ENCODE results near the gene ELMO1.

ELMO1 gene

GRCh38 chr7:37018954-37019353 lies 429.7 kb downstream of the ELMO1 start:
- DNase-seq (ENCODE audit: low read depth in 2 of 2), result no peak

DNA sequence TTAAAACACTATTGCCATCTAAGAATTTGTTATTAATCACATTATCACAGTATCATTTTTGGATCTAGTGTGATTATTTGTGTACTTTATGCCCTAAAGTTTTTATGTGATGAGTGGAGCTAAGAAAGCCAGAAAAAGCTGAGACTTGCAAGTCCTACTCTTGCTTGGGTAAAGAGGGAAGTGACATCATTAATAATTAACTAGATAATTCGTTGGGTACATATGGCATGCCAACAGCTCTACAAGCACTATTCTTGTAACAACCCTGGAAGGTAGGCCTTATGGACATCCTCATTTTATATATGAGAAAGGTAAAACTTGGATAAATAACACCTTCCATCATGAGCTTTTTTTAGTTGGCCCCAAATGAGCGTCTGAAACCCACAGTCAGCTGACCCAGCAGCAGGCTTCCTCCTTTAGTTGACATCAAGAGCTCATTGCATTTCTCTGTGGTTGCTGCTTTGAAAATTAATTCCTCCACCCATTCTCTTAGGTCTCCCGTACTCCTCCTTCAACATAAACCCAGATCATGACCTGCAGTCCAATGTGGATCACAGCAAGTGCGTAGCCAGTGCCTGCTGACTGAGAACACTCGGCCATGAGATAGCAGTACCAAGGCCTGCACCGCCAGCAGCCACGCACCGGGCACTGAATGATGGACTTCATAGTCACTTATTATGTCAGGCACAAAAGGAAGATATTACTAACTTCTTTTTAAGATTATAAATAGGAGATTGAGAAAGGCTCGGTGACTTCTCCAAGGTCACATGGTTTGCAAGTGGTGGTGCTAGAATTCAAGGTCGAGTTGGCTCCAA lies 432.4 kb downstream of the ELMO1 start:
- DNase-seq (ENCODE audit: low read depth in 2 of 2), result no peak

GRCh38 chr7:37015353-37016034 lies 433.2 kb downstream of the ELMO1 start:
- DNase-seq (ENCODE audit: low read depth in 2 of 2), result no peak

- DNase-seq (ENCODE audit: low read depth in 2 of 2), result no peak
Observed at GRCh38 chr7:37013771-37014170, 434.9 kb downstream of the ELMO1 start.

- DNase-seq (ENCODE audit: low read depth in 2 of 2), result no peak
Observed at GRCh38 chr7:37011151-37011890, 437.3 kb downstream of the ELMO1 start.

DNA sequence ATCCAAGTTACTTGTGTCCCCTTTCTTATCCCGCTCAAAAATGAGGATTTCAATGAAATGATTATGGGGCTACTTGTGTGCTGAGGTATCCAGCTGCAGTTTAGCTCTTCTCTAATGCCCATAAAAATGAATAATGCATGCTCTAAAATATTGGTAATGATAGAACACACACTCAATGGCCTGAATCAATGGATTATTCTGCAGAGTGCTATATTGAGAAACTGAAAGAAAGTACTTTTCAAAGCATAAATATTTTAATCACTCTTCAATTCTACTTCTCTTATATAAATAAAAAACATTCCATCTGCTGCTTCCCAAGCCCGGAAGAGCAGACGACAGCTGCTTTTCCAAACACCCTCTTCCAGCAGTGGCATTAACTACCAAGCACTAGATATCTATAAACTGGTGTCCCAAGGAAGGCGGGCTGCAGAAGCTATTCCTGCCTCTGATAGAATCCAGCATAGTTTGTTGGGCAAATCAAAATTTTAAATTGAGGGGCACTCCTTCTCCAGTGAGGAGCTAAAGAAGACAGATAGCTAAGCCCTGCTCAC lies 439.5 kb downstream of the ELMO1 start:
- no peak for DNase-seq (ENCODE audit: low read depth in 2 of 2)

DNA sequence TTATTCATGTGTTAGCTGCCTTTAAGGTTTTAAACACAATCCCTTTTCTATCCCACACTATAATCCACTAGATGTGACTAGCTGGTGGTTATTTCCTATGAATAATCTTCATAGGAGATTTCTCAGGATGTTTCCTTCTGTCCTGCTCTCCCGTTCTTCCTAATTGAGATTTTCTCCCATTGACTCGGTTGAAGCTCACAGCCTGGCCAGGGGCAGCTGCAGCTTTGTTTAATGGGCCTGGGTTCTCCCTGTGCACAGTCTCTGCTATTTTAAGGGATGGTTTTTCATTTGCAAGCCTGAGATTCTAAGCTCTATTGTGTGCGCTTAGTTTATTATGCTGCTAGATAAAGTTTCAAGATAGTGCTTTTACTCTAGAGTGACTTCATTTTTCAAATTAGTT lies 441.0 kb downstream of the ELMO1 start:
- DNase-seq (ENCODE audit: low read depth in 2 of 2), result no peak

GRCh38 chr7:37007268-37007667 lies 441.4 kb downstream of the ELMO1 start:
- DNase-seq (ENCODE audit: low read depth in 2 of 2), result no peak

DNA sequence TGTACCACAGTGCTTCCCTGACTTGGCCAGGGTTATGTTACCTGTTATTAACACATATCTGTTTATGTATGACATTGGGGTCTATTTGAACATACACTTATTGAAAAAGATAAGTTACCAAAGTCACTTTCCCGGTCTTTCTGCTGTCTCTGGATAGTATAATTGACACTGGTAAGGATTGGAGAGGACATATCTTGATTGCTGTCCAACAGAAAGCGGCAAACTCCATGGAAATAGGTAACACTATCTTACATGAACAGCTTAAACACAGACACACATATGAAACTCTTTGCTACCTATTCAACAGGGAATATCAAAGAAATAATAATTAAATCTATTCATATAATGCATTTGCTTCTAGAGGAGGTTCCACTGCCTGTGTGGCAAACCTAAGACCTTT lies 441.9 kb downstream of the ELMO1 start:
- DNase-seq (ENCODE audit: low read depth in 2 of 2), result no peak

GRCh38 chr7:37000511-37000910 lies 448.2 kb downstream of the ELMO1 start:
- no peak for DNase-seq (ENCODE audit: low read depth in 2 of 2)

- DNase-seq (ENCODE audit: low read depth in 2 of 2), result no peak
Observed at GRCh38 chr7:36999626-37000485, 448.8 kb downstream of the ELMO1 start.

DNA sequence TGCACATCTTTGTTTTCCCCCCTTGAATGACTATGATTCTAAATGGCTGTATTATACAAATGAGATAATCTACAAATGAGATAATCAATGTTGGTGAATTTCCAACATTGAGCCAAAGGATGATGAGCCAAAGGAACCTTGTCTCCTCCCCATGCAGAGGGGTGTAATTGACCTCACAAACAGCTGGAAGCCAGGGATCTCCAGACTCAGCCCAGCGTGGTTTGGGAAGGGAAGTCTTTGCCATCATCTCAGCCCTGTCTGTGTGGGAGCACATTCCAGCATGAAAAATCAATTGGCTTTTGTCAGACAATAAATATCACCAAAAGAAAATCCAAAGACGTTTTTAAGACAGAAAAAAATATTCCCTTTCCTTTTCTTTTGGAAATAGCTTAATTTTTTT lies 452.9 kb downstream of the ELMO1 start:
- no peak for DNase-seq (ENCODE audit: low read depth in 2 of 2)

- DNase-seq (ENCODE audit: low read depth in 2 of 2), result no peak
Observed at GRCh38 chr7:36994456-36995112, 454.1 kb downstream of the ELMO1 start.

- DNase-seq (ENCODE audit: low read depth in 2 of 2), result peak; percentile 40 to 47
Observed at GRCh38 chr7:36986948-36987724, 461.5 kb downstream of the ELMO1 start.

DNA sequence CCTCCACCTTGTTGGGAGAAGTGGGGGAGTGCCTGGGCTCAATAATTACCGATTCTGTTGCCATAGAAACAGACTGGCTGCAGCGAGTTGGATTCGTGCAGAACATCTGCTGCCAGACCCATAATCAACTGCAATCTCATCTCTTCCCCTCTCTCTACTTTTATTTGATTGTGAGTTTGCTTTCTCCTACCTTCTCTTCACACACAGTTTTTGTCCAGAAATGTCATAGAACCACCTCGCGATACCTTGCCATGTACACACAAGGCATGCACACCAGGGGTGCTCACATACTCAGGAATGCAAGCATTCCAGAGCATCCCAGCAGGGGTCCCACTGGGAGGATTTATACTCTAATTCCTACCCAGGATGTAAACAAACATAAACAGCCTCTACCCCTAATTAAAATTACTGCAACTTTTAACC lies 462.1 kb downstream of the ELMO1 start:
- no peak for DNase-seq (ENCODE audit: low read depth in 2 of 2)

GRCh38 chr7:36985866-36986400 lies 462.7 kb downstream of the ELMO1 start:
- no peak for DNase-seq (ENCODE audit: low read depth in 2 of 2)

- no peak for DNase-seq (ENCODE audit: low read depth in 2 of 2)
Observed at GRCh38 chr7:36985316-36985715, 463.3 kb downstream of the ELMO1 start.

DNA sequence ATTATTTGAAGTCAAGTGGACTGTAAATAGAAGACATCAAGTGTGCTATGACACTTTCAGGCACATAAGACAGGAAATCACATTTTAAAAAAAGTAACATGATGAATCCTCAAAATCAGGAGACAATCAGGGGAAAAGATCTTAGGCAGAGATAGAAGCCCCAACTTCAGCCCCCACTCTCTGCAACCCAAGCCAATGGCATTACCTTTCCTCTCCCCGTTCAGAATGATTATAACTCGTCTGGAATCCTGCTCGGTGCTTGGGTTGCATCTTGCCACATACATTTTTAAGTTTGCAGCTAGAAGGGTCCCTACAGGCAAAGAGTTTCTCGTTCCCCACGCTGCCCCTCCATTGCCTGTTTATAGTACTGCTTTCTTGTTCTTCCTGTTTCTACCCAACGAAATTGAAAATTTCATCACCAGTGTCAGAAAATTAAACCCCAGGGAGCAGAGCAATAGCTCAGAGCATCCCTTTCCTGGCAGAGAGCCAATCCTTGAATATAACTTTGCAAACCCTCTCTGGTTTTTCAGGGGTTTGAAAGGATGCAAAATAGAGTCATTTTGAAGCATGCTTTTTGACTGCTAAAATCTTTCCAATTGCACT lies 463.9 kb downstream of the ELMO1 start:
- no peak for DNase-seq (ENCODE audit: low read depth in 2 of 2)

- DNase-seq (ENCODE audit: low read depth in 2 of 2), result no peak
Observed at GRCh38 chr7:36984041-36984521, 464.6 kb downstream of the ELMO1 start.

Data from stimulated activated CD4-positive, alpha-beta T cell treated with anti-CD3 and anti-CD28 coated beads, Interleukin-1b, Interleukin-23, amount 100 ng/mL, for 4 hours (primary cell).